Measurements from ENCODE around the gene ADSS2. TPM values are rescaled to one million over a fixed set of nuclear protein-coding genes. Genes with fewer than 3 reads are reported as not detected.

Gene ADSS2
- total RNA-seq, 1 experiment from 2014 or later: 55.0 TPM

DNA sequence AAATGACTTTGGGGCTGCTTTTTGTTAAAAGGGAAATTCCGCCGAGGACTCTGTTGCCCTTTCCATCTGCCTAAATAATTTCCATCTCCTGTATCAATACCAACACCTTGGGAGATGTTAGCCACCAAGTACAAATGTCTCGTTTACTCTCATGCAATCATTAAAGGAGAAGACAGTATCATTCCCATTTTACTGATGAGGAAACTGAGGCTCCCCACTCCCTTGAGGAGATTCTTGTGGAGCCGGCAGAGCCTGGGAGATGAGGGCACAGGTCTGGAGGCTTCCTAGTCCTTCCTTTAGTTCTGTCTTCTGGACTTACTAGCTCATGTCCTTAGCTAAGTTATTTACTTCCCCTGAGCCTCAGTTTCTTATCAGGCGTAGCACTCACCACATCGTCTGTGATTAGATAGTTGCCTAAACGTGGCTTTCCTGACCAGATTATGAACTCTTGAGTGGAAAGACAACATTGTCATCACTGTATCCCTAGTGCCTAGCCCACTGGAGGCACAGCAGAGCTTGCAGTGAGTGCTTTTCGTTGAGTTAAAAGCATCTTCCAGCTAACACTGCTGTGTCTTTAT is 81.6 kb downstream of the ADSS2 start:
- H2AFZ ChIP-seq (ENCODE audit: low read length): no peak overlapping the region
- no peaks in the 10 kb centered on the region for H3K9me2 ChIP-seq (replicated peaks; ENCODE audit: low read length)
- POLR2A ChIA-PET (ENCODE audit: unreplicated experiment): no interaction called here
- no peaks in the 10 kb centered on the region for H3K9me3 ChIP-seq (ENCODE audit: low read length)
- no peaks in the 10 kb centered on the region for H3K79me2 ChIP-seq (ENCODE audit: low read length)
- H3K4me1 ChIP-seq (ENCODE audit: insufficient read depth, low read length): no peaks in the 10 kb centered on the region
- no peaks in the 10 kb centered on the region for H3K27me3 ChIP-seq (ENCODE audit: low read length)
- H4K20me1 ChIP-seq (ENCODE audit: low read length): no peaks in the 10 kb centered on the region
- intact Hi-C loops (cut with micrococcal nuclease): no loop called here
- no peak overlapping the region for H3K4me3 ChIP-seq (ENCODE audit: low read length)
- BruUV-seq (replicated peaks): no TSS peak
- no peak overlapping the region for H3K27ac ChIP-seq (ENCODE audit: low read length)
- CTCF ChIA-PET: no interaction called here
- ATAC-seq (no peak), DNase-seq (no peak)
- H3K9ac ChIP-seq (ENCODE audit: low read length): no peak overlapping the region
- no peak for TF ChIP-seq EZH2phosphoT487 (IDR thresholded peaks at IDR 0.05; ENCODE audit: borderline replicate concordance, low read length)
- TF ChIP-seq EZH2 (IDR thresholded peaks at IDR 0.05; ENCODE audit: low read length, unreplicated experiment): no peak
- TF ChIP-seq, protein P1, sequence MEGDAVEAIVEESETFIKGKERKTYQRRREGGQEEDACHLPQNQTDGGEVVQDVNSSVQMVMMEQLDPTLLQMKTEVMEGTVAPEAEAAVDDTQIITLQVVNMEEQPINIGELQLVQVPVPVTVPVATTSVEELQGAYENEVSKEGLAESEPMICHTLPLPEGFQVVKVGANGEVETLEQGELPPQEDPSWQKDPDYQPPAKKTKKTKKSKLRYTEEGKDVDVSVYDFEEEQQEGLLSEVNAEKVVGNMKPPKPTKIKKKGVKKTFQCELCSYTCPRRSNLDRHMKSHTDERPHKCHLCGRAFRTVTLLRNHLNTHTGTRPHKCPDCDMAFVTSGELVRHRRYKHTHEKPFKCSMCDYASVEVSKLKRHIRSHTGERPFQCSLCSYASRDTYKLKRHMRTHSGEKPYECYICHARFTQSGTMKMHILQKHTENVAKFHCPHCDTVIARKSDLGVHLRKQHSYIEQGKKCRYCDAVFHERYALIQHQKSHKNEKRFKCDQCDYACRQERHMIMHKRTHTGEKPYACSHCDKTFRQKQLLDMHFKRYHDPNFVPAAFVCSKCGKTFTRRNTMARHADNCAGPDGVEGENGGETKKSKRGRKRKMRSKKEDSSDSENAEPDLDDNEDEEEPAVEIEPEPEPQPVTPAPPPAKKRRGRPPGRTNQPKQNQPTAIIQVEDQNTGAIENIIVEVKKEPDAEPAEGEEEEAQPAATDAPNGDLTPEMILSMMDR (conservative IDR thresholded peaks at IDR 0.05; ENCODE audit: low read depth, low read length): no peak
- H3K36me3 ChIP-seq (ENCODE audit: low read depth, low read length): no peaks in the 10 kb centered on the region
- H3K4me2 ChIP-seq (ENCODE audit: low read length): no peak overlapping the region
- H3F3A ChIP-seq (ENCODE audit: low read length, unreplicated experiment): no peaks in the 10 kb centered on the region

DNA sequence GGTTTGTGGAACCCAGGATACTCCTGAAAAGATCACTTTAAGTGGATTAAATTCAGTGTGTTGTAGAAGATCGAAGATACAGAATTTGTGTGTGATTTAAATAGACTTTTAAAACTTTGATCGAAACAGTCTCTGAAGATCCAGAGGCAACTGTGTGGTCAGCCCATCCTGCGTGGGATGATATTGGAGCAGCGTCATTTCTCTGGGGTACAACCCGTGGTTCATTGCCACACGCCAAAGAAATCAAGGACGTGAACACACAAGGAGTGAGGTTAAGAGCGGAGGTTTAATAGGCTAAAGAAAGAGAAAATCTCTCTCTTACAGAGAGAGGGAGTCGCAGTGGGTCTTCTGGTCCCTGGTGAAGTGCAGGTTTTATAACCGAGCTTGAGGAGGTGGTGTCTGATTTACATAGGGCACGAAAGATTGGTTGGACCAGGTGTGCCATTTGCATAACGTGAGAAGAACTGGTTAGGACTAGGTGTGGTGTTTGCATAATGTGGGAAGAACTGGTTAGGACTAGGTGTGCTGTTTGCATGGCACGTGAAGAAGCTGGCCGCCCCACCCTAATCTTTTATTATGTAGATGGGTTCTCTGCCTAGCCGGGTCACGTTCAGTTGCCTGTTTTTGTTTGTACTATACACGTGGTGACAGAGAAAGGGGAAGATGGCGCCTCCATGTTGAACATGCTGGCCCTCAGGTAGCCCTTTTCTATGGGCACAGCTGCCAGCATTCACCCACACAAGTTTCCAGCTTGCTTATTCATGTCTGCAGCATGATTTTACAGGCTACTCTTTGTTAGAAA is 82.3 kb downstream of the ADSS2 start:
- Histone ChIP-seq H3K4me3 (ENCODE audit: low read length) (no peak overlapping the region), H3K9ac (ENCODE audit: low read length) (no peak overlapping the region), H3K9me3 (ENCODE audit: low read length) (no peaks in the 10 kb centered on the region), H3K4me2 (ENCODE audit: low read length) (no peak overlapping the region), H3K27ac (ENCODE audit: low read length) (no peak overlapping the region), H2AFZ (ENCODE audit: low read length) (no peak overlapping the region), H3K9me2 (replicated peaks; ENCODE audit: low read length) (no peaks in the 10 kb centered on the region), H3K27me3 (ENCODE audit: low read length) (no peaks in the 10 kb centered on the region), H4K20me1 (ENCODE audit: low read length) (no peaks in the 10 kb centered on the region), H3K36me3 (ENCODE audit: low read depth, low read length) (no peaks in the 10 kb centered on the region), H3F3A (ENCODE audit: low read length, unreplicated experiment) (no peaks in the 10 kb centered on the region), H3K79me2 (ENCODE audit: low read length) (no peaks in the 10 kb centered on the region), H3K4me1 (ENCODE audit: insufficient read depth, low read length) (no peaks in the 10 kb centered on the region)
- TF ChIP-seq EZH2phosphoT487 (IDR thresholded peaks at IDR 0.05; ENCODE audit: borderline replicate concordance, low read length) (no peak), EZH2 (IDR thresholded peaks at IDR 0.05; ENCODE audit: low read length, unreplicated experiment) (no peak)
- TF ChIP-seq, protein P1 (conservative IDR thresholded peaks at IDR 0.05; ENCODE audit: low read depth, low read length): no peak
- ATAC-seq (no peak; the same call in 1 of the 2 replicates), DNase-seq (no peak)
- no TSS peak for BruUV-seq (replicated peaks)
- ChIA-PET CTCF (no interaction called here), POLR2A (ENCODE audit: unreplicated experiment) (no interaction called here)
- intact Hi-C loops (cut with micrococcal nuclease): no loop called here

DNA sequence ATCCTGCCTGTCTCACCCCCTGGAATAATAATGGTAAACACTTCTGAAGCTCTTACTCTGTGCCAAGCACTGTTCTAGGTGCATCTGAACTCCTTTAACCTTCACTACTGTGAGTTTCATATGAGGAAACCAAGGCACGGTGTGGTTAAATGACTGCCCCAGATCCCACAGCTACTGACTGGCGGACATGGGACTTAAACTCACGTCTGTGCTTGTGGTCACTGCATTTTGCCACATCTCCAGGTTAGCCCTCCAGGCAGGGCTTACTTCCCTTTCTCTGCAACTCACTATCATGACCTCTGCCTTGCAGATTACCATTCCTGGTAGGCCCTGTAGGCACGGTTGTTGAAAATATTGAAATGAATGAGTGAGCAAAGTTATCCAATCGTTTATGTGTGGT is 83.4 kb downstream of the ADSS2 start:
- ChIA-PET POLR2A (ENCODE audit: unreplicated experiment) (no interaction called here), CTCF (no interaction called here)
- Histone ChIP-seq H3K4me3 (ENCODE audit: low read length) (no peak overlapping the region), H3K9ac (ENCODE audit: low read length) (no peak overlapping the region), H3K9me3 (ENCODE audit: low read length) (no peaks in the 10 kb centered on the region), H3K36me3 (ENCODE audit: low read depth, low read length) (no peaks in the 10 kb centered on the region), H4K20me1 (ENCODE audit: low read length) (no peaks in the 10 kb centered on the region), H3K27me3 (ENCODE audit: low read length) (no peaks in the 10 kb centered on the region), H3K4me2 (ENCODE audit: low read length) (no peak overlapping the region), H3K4me1 (ENCODE audit: insufficient read depth, low read length) (no peaks in the 10 kb centered on the region), H3K79me2 (ENCODE audit: low read length) (no peaks in the 10 kb centered on the region), H3K27ac (ENCODE audit: low read length) (no peak overlapping the region), H3K9me2 (replicated peaks; ENCODE audit: low read length) (no peaks in the 10 kb centered on the region), H2AFZ (ENCODE audit: low read length) (no peak overlapping the region), H3F3A (ENCODE audit: low read length, unreplicated experiment) (no peaks in the 10 kb centered on the region)
- BruUV-seq (replicated peaks): no TSS peak
- ATAC-seq (no peak), DNase-seq (no peak)
- TF ChIP-seq EZH2 (IDR thresholded peaks at IDR 0.05; ENCODE audit: low read length, unreplicated experiment): no peak
- TF ChIP-seq, protein P1 (conservative IDR thresholded peaks at IDR 0.05; ENCODE audit: low read depth, low read length): no peak
- no peak for TF ChIP-seq EZH2phosphoT487 (IDR thresholded peaks at IDR 0.05; ENCODE audit: borderline replicate concordance, low read length)
- intact Hi-C loops (cut with micrococcal nuclease): no loop called here

All from PC-3 (cell line).